GM10847 (cell line): ENCODE results near the gene THOC6.

Experiments
- POLR2A ChIP-seq: IDR thresholded peaks from 2 replicates; pipeline ENCODE4 v1.6.1; 2011; ENCODE audit not compliant: insufficient read length; ENCODE audit errors: extremely low read depth

THOC6 gene

DNA sequence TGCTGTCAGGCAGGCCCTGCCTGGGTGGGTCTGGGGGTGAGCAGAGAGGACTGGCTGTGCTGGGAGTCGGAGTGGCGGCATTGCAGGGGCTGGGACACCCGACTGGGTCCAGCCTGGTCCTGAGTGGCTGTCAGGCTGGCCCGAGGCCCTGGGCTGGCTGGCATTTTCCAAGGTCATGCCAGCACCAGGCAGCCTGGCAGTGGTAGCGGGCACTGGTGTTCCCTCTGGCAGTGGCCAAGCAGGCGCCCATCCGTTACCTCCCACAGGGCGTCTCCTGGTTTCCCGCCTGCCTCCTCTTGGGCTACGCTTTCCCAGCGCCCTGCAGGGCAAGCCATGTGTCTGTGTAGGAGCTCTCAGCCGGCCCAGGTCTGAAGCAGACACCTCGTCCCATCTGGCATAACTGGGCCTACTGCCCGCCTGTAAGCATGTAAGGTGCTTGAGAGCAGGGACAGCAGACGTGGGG, 37.9 kb upstream of the THOC6 start:
- no peak for TF ChIP-seq POLR2A

- no peak for TF ChIP-seq POLR2A
Observed at GRCh38 chr16:2986623-2987188, 37.1 kb upstream of the THOC6 start.

GRCh38 chr16:2987286-2987685, 36.5 kb upstream of the THOC6 start:
- no peak for TF ChIP-seq POLR2A

- TF ChIP-seq POLR2A = no peak
Observed at GRCh38 chr16:2987833-2988232, 36.0 kb upstream of the THOC6 start.

DNA sequence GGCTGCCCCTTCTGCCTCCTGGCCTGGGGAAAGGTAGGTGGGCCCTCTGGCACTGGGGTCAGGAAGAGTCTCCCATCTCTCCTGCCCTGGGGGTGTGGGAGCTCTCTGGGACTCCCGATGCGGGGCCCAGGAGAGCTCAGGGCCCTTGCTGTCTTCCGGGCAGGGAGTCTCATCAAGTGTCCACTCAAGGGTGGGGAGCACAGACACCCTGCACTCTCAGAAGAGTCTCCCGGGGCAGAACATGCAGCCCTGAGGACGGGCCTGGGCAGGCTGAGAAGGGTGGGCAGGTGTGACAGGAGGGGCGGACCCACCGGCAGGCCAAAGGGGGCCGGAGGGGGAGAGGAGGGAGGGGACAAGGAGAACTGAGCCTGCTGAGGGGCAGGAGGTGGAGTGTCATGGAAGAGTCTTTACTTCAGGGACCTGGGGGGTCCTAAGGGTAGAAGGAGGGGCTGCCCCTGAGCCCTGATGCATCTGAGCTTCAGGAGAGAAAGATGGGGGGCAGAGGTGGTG, 35.2 kb upstream of the THOC6 start:
- TF ChIP-seq POLR2A = no peak

DNA sequence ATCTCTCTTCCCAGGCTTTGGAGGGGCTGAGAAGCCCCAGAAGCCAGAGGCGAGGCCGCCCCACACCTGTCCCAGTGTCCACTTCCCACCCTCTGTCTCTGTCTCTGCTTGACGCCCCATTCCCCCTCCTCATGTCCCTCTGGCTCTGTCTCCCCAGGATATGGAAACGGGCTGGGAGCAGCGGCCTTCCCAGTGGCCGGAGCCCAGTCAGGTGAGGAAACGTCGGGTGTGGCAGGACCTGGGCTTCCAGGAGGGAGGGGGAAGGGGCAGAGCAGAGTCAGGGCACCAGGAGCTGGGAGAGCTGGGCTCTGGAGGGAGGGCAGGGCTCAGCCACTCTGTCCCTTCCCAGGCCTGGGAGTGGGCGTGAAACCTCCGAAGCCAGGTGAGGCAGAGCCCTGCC, 32.9 kb upstream of the THOC6 start:
- no peak for TF ChIP-seq POLR2A

GRCh38 chr16:2991566-2992261, 32.1 kb upstream of the THOC6 start:
- no peak for TF ChIP-seq POLR2A

DNA sequence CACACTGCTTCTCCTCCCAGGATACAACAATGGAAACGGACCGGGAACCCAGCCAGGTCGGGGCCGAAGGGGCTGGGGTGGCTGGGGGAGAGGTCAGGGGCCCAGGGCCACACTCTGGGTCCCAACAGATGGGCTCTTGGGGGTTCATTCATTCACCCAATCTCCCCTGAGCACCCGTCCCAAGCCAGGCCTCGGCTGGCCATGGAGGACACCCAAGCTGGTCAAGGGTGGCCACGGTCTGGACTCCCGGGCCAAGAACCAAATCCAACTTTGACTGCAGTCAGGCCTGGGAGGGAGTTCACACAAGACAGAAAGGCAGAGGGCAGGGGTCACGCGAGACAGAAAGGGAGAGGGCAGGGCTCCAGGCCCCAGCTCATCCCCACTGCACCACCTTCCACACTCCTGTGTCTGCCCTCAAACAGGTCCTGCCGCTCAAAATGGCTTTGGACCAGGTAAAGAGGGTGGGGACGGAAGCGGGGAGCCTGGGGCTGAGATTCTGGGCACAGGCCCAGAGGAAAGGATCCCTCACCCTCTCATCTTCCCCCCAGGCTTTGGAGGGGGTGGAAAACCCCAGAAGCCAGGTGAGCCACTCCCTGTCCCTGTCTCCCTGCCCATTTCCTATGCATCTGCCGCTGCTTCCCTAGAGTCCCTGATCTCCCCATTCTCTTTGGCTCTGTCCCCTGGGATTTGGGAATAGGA, 31.3 kb upstream of the THOC6 start:
- TF ChIP-seq POLR2A = no peak

GRCh38 chr16:2996298-2996697, 27.5 kb upstream of the THOC6 start:
- TF ChIP-seq POLR2A = no peak

GRCh38 chr16:2999929-3000328, 23.9 kb upstream of the THOC6 start:
- TF ChIP-seq POLR2A = no peak

GRCh38 chr16:3000540-3000939, 23.3 kb upstream of the THOC6 start:
- TF ChIP-seq POLR2A = no peak

- no peak for TF ChIP-seq POLR2A
Observed at GRCh38 chr16:3001316-3001715, 22.5 kb upstream of the THOC6 start.

DNA sequence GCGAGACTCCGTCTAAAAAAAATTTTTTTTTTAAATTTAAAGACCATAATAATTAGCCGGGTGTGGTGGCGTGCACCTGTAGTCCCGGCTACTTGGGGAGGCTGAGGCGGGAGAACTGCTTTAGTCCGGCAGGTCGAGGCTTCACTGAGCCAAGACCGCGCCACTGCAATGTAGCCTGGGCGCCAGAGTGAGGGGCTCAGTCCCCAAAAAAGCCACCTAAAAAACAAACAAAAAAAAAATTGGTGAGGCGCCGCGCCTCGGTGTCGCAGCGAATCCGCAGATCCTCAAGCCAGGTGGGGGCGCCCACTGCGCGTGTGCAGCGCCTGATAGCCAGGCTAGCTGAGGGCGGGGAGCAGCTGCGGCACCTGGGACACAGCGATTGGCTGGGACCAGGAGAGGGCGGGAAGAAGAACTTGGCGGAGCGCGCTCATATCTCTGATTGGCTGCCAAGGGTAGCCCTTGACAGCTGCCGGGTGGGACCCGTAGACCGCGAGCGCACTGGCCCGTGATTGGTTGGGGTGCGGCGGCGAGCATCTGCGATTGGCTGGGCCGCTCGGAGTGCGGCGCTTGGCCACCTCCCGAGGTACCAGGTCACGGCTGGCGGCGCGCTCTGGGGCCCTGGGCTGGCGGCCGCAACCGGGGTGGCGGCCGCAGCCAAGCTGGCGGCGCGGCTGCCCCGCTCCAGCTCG, 20.1 kb upstream of the THOC6 start:
- TF ChIP-seq POLR2A = no peak

- TF ChIP-seq POLR2A = no peak
Observed at GRCh38 chr16:3004319-3004718, 19.5 kb upstream of the THOC6 start.

- TF ChIP-seq POLR2A = no peak
Observed at GRCh38 chr16:3004781-3005284, 19.0 kb upstream of the THOC6 start.

- no peak for TF ChIP-seq POLR2A
Observed at GRCh38 chr16:3007059-3007956, 16.5 kb upstream of the THOC6 start.
